Measurements from ENCODE around the gene ZNF48.

DNA sequence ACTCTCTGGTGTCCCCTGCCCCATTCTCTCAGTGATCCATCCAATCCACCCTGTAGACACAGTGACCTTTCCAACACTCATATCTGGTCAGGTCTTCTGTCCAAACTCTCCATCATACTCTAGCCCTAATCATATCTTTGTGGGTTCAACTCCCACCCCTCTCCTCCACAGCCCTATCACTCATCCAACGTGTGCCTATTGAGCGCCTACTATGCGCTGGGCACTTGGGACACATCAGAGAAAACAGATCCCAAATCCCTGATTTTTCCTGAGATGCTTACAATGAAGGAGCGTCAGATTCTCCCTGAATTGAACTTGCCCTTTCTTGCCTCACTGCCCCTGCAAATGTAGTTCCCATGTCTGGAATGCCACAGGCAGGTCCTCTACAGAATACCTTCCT lies 32.8 kb downstream of the ZNF48 start:
- no peak for TF ChIP-seq RAD21 (conservative IDR thresholded peaks at IDR 0.05)
- TF ChIP-seq POLR2AphosphoS5 (IDR thresholded peaks at IDR 0.05) = no peak
- no peak for TF ChIP-seq EP300 (conservative IDR thresholded peaks at IDR 0.05; ENCODE audit: poor library complexity, severe bottlenecking)
- TF ChIP-seq, protein P1, sequence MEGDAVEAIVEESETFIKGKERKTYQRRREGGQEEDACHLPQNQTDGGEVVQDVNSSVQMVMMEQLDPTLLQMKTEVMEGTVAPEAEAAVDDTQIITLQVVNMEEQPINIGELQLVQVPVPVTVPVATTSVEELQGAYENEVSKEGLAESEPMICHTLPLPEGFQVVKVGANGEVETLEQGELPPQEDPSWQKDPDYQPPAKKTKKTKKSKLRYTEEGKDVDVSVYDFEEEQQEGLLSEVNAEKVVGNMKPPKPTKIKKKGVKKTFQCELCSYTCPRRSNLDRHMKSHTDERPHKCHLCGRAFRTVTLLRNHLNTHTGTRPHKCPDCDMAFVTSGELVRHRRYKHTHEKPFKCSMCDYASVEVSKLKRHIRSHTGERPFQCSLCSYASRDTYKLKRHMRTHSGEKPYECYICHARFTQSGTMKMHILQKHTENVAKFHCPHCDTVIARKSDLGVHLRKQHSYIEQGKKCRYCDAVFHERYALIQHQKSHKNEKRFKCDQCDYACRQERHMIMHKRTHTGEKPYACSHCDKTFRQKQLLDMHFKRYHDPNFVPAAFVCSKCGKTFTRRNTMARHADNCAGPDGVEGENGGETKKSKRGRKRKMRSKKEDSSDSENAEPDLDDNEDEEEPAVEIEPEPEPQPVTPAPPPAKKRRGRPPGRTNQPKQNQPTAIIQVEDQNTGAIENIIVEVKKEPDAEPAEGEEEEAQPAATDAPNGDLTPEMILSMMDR (IDR thresholded peaks at IDR 0.05; ENCODE audit: poor library complexity, severe bottlenecking) = no peak
- TF ChIP-seq, protein P2, sequence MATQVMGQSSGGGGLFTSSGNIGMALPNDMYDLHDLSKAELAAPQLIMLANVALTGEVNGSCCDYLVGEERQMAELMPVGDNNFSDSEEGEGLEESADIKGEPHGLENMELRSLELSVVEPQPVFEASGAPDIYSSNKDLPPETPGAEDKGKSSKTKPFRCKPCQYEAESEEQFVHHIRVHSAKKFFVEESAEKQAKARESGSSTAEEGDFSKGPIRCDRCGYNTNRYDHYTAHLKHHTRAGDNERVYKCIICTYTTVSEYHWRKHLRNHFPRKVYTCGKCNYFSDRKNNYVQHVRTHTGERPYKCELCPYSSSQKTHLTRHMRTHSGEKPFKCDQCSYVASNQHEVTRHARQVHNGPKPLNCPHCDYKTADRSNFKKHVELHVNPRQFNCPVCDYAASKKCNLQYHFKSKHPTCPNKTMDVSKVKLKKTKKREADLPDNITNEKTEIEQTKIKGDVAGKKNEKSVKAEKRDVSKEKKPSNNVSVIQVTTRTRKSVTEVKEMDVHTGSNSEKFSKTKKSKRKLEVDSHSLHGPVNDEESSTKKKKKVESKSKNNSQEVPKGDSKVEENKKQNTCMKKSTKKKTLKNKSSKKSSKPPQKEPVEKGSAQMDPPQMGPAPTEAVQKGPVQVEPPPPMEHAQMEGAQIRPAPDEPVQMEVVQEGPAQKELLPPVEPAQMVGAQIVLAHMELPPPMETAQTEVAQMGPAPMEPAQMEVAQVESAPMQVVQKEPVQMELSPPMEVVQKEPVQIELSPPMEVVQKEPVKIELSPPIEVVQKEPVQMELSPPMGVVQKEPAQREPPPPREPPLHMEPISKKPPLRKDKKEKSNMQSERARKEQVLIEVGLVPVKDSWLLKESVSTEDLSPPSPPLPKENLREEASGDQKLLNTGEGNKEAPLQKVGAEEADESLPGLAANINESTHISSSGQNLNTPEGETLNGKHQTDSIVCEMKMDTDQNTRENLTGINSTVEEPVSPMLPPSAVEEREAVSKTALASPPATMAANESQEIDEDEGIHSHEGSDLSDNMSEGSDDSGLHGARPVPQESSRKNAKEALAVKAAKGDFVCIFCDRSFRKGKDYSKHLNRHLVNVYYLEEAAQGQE (IDR thresholded peaks at IDR 0.05; ENCODE audit: borderline replicate concordance) = no peak
- no peak for TF ChIP-seq MXI1 (conservative IDR thresholded peaks at IDR 0.05; ENCODE audit: poor library complexity, severe bottlenecking)
